Chondrocyte (in vitro differentiated cells): ENCODE measurements around the gene OR6B3. TPM values are rescaled to one million over a fixed set of nuclear protein-coding genes. Genes with fewer than 3 reads are reported as not detected.

Experiments used
- DNase-seq: peaks from one replicate; pipeline ENCODE4 v3.0.0; 2021; ENCODE audit warnings: mixed read lengths, low spot score
- H3K27ac Mint-ChIP-seq: one replicate; pipeline ENCODE4 v1.8.0; 2021; ENCODE audit warnings: mild to moderate bottlenecking, moderate library complexity, mixed read lengths; ENCODE audit not compliant: unreplicated experiment
- H3K27me3 Mint-ChIP-seq: 2 replicates; pipeline ENCODE4 v1.8.0; 2021; ENCODE audit warnings: low read depth, mixed read lengths
- H3K36me3 Mint-ChIP-seq: 2 replicates; pipeline ENCODE4 v1.8.0; 2021; ENCODE audit warnings: low read depth, mixed read lengths
- H3K4me1 Mint-ChIP-seq: 2 replicates; pipeline ENCODE4 v1.8.0; 2021; ENCODE audit warnings: low read depth, mild to moderate bottlenecking, mixed read lengths
- H3K4me3 Mint-ChIP-seq: one replicate; pipeline ENCODE4 v1.8.0; 2021; ENCODE audit warnings: mild to moderate bottlenecking, moderate library complexity, mixed read lengths; ENCODE audit not compliant: unreplicated experiment
- H3K9me3 Mint-ChIP-seq: 2 replicates; pipeline ENCODE4 v1.8.0; 2021; ENCODE audit warnings: low read depth, mixed read lengths
- total RNA-seq: library from RNA; stranded (reverse); gene quantifications from 3 replicates; pipeline ENCODE4 v1.2.1, GENCODE V29; 2021
- TF ChIP-seq, protein P1 (sequence below): fragments of 200-600 bp; sonication (generic); IDR thresholded peaks from 2 replicates; pipeline ENCODE4 v1.5.0; 2021; ENCODE audit warnings: antibody characterized with exemption, mild to moderate bottlenecking, moderate library complexity

The OR6B3 gene
- total RNA-seq, 1 donor from 2014 or later, result not detected

DNA sequence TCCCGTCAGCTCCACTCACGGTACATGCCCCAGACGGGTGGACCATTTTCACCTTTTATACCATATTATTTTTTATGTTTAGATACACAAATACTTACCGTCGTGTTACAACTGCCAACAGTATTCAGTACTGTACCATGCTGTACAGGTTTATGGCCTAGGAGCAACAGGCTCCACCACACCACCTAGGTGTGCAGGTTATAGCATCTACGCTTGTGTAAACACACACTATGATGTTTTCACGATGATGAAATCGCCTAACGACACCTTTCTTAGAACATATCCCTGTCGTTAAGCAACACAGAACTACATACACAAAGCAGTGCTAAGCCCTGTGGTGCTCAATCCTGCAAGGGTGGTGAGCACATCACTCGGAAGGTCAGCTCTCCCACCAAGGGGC is 52.6 kb downstream of the OR6B3 start:
- H3K4me3 Mint-ChIP-seq, result no peak overlapping the region
- peaks cover 21% of the 10 kb centered on the region for H3K36me3 Mint-ChIP-seq
- DNase-seq, result no peak
- H3K4me1 Mint-ChIP-seq, result no peaks in the 10 kb centered on the region
- H3K9me3 Mint-ChIP-seq, result no peaks in the 10 kb centered on the region
- H3K27me3 Mint-ChIP-seq, result no peaks in the 10 kb centered on the region
- H3K27ac Mint-ChIP-seq, result no peak overlapping the region
- TF ChIP-seq, protein P1, sequence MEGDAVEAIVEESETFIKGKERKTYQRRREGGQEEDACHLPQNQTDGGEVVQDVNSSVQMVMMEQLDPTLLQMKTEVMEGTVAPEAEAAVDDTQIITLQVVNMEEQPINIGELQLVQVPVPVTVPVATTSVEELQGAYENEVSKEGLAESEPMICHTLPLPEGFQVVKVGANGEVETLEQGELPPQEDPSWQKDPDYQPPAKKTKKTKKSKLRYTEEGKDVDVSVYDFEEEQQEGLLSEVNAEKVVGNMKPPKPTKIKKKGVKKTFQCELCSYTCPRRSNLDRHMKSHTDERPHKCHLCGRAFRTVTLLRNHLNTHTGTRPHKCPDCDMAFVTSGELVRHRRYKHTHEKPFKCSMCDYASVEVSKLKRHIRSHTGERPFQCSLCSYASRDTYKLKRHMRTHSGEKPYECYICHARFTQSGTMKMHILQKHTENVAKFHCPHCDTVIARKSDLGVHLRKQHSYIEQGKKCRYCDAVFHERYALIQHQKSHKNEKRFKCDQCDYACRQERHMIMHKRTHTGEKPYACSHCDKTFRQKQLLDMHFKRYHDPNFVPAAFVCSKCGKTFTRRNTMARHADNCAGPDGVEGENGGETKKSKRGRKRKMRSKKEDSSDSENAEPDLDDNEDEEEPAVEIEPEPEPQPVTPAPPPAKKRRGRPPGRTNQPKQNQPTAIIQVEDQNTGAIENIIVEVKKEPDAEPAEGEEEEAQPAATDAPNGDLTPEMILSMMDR, result no peak

DNA sequence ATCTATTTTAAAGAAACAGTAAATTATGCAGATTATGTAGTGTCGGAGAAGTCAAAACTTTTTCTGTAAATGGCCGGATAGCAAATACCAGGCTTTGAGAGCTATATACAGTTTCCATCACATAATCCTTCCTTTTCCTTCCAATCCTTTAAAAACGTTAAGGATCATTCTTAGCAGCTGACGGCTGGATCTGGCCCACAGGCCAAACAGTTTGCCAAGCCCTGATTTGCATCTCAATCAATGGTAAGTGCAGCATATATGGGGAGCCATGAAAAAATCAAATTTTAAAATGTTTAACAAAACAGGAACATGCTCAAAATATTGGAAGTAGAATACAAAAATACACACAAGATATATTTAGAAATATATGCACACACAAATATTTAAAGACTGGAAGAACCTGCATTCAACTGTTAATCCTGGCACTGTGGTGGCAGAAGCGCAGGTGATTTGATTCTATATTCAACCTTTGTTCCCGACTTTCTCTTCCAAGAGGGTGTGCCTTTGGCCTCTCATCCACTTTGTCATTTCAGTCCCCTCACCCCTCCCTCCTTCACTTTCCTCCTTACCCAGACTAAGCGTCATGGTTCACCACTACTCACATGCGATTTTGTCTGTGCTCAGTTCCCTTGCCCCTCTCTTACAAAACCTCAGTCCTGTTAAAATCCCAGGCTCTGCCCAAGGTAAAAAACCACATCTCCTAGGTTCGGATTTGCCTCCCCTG is 55.5 kb downstream of the OR6B3 start:
- TF ChIP-seq, protein P1, result no peak
- H3K36me3 Mint-ChIP-seq, result peaks cover 14% of the 10 kb centered on the region
- H3K27ac Mint-ChIP-seq, result no peak overlapping the region
- H3K4me3 Mint-ChIP-seq, result no peak overlapping the region
- H3K27me3 Mint-ChIP-seq, result no peaks in the 10 kb centered on the region
- no peaks in the 10 kb centered on the region for H3K9me3 Mint-ChIP-seq
- no peak for DNase-seq
- H3K4me1 Mint-ChIP-seq, result no peaks in the 10 kb centered on the region

Other genes starting within 250 kb of the OR6B3 start
- 83.1 to 91.0 TPM (median 90.2 TPM) in 3 replicates for gene NDUFA10, start 28.2 kb downstream of the OR6B3 start, total RNA-seq
- gene OR6B2, start 23.1 kb downstream of the OR6B3 start, total RNA-seq, result not detected in 3 replicates
- 139 to 162 TPM (median 140 TPM) in 3 replicates for gene COPS9, start 82.8 kb upstream of the OR6B3 start, total RNA-seq
- gene OTOS, start 87.1 kb upstream of the OR6B3 start, total RNA-seq, result not detected in 3 replicates